CD4-positive, alpha-beta T cell treated with Interleukin-6 for 4 hours (primary cell): Measurements from ENCODE around the gene GLB1L2.

Source experiments
- DNase-seq: peaks from one replicate; pipeline ENCODE4 v3.0.0-alpha.2; 2020; ENCODE audit warnings: mixed read lengths

Gene GLB1L2

GRCh38 chr11:134369656-134370525, 38.1 kb downstream of the GLB1L2 start:
- no peak for DNase-seq

GRCh38 chr11:134370526-134371435, 39.0 kb downstream of the GLB1L2 start:
- no peak for DNase-seq

- DNase-seq: no peak
Measured at GRCh38 chr11:134371436-134372185, 39.8 kb downstream of the GLB1L2 start.

- DNase-seq: no peak
Measured at GRCh38 chr11:134372536-134372935, 40.7 kb downstream of the GLB1L2 start.

- DNase-seq: no peak
Measured at GRCh38 chr11:134372961-134373360, 41.2 kb downstream of the GLB1L2 start.

- DNase-seq: no peak
Measured at GRCh38 chr11:134373591-134374052, 41.8 kb downstream of the GLB1L2 start.

GRCh38 chr11:134374171-134374570, 42.4 kb downstream of the GLB1L2 start:
- DNase-seq: no peak

GRCh38 chr11:134374891-134375550, 43.2 kb downstream of the GLB1L2 start:
- DNase-seq: no peak

GRCh38 chr11:134376150-134376921, 44.5 kb downstream of the GLB1L2 start:
- DNase-seq: no peak

GRCh38 chr11:134377876-134378275, 46.1 kb downstream of the GLB1L2 start:
- no peak for DNase-seq

- DNase-seq: no peak
Measured at GRCh38 chr11:134379241-134379640, 47.5 kb downstream of the GLB1L2 start.

- no peak for DNase-seq
Measured at GRCh38 chr11:134380229-134380628, 48.4 kb downstream of the GLB1L2 start.

GRCh38 chr11:134380785-134381184, 49.0 kb downstream of the GLB1L2 start:
- DNase-seq: no peak

GRCh38 chr11:134382257-134382656, 50.5 kb downstream of the GLB1L2 start:
- no peak for DNase-seq

GRCh38 chr11:134382830-134383229, 51.0 kb downstream of the GLB1L2 start:
- DNase-seq: no peak

- DNase-seq: no peak
Measured at GRCh38 chr11:134383576-134384221, 51.9 kb downstream of the GLB1L2 start.

GRCh38 chr11:134384406-134384805, 52.6 kb downstream of the GLB1L2 start:
- no peak for DNase-seq

GRCh38 chr11:134385171-134385570, 53.4 kb downstream of the GLB1L2 start:
- DNase-seq: no peak

- no peak for DNase-seq
Measured at GRCh38 chr11:134385774-134386565, 54.2 kb downstream of the GLB1L2 start.

- no peak for DNase-seq
Measured at GRCh38 chr11:134386945-134387344, 55.2 kb downstream of the GLB1L2 start.
